Aorta (tissue), 5 donors: ENCODE data around the gene SLC25A51. TPM values are rescaled to one million over a fixed set of nuclear protein-coding genes. Genes with fewer than 3 reads are reported as not detected.
"Not testable (repeated sequence)": the region's sequence is repeated elsewhere in the genome, so short reads cannot be mapped to it uniquely, and the experiment has no call there.

Experiments
- ATAC-seq: fragments of 200-7000 bp; cut with Tn5 transposase; one replicate; pipeline ENCODE4 v1.9.1; 2022; ENCODE audit warnings: moderate library complexity; ENCODE audit not compliant: low FRiP score
- DNase-seq, 2 donors: peaks; one replicate each; pipeline ENCODE4 v3.0.0-alpha.2; 2020
- H3K27ac ChIP-seq, 2 donors: one replicate each; pipeline ENCODE4 v1.5.1; 2013; ENCODE audit warnings: low read length in 2 of 2, mild to moderate bottlenecking in 2 of 2, moderate library complexity in 2 of 2, control low read depth in 1 of 2, inconsistent platforms in 1 of 2, low read depth in 1 of 2
- H3K27me3 ChIP-seq, 2 donors: one replicate each; pipeline ENCODE4 v1.6.1; 2013; ENCODE audit warnings: control low read depth in 1 of 2, low read length in 1 of 2, mild to moderate bottlenecking in 1 of 2, moderate library complexity in 1 of 2; ENCODE audit not compliant: insufficient read depth in 2 of 2, control insufficient read depth in 1 of 2
- H3K36me3 ChIP-seq, 2 donors: one replicate each; pipeline ENCODE4 v1.6.1; 2013; ENCODE audit warnings: control low read depth in 1 of 2, low read length in 1 of 2, mild to moderate bottlenecking in 1 of 2; ENCODE audit not compliant: insufficient read depth in 2 of 2, control insufficient read depth in 1 of 2
- H3K4me1 ChIP-seq, 2 donors: one replicate each; pipeline ENCODE4 v1.6.1; 2013; ENCODE audit warnings: low read length in 2 of 2, control low read depth in 1 of 2, mild to moderate bottlenecking in 1 of 2, moderate library complexity in 1 of 2; ENCODE audit not compliant: insufficient read depth in 2 of 2, control insufficient read depth in 1 of 2
- H3K4me3 ChIP-seq, 2 donors: one replicate each; pipeline ENCODE4 v1.5.1; 2013; ENCODE audit warnings: low read length in 2 of 2, control low read depth in 1 of 2, mild to moderate bottlenecking in 1 of 2
- H3K9me3 ChIP-seq: one replicate; pipeline ENCODE4 v1.6.1; 2013; ENCODE audit warnings: mild to moderate bottlenecking, low read length; ENCODE audit not compliant: control insufficient read depth
- WGBS, 2 donors: extraction: QIAGEN DNeasy Blood & Tissue Kit; methylation state at CpG; one replicate each; pipeline ENCODE4 v1.1.7; 2013; 5-methylcytosine and 5-hydroxymethylcytosine counted together
- intact Hi-C, 2 donors: fragments of 100-400 bp; cut with DNase I; formaldehyde crosslinking; loops; one replicate each; pipeline versions ENCODE4 v1.14.2 to v1.15.0; 2022
- polyA plus RNA-seq, 2 donors: library from polyadenylated mRNA; stranded (reverse); fragments of 200-250 nt; gene quantifications; one replicate each; pipeline ENCODE4 v1.2.3, GENCODE V29; 2013
- total RNA-seq, 2 donors: library from RNA; stranded (reverse); fragmentation: NEBNext Ultra II Directional; extraction: Animal tissue kit (Norgen Biotek cat#: 25700); gene quantifications; one replicate each; pipeline ENCODE4 v1.2.1, GENCODE V29; 2021
- donor health status: healthy with polysubstance abuse.
- donor health status: Bipolar disorder and iron deficiency.
- donor health status: DM: no; HTN: no; CAD: no.
- donor health status: DM: no; HTN: no; CAD: no.
- donor health status: DM: yes; HTN: yes; CAD: no.

Gene SLC25A51
- total and polyA plus RNA-seq, 4 donors = 4.8 to 24.3 (median 14.8) TPM

DNA sequence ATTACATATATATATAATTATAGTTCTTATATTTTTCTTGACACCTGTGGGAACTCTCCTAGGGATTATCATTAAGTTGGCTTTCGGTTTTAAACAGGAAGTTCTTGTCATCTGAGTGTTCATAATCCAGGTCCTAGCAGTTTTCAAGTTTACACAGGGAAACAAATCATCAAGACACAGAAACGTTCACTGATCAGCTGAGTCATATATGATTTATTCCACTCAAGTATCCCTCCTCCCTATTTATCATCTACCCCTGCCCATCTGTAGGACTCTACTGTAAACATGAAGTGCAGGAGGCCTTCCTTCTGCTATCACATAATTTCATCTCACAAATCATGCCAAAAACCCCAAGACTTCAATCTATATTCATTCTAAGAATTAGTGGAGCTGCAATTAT is 6.3 kb downstream of the SLC25A51 start:
- Histone ChIP-seq H3K4me1 (peaks cover 0 to under 1% of the 10 kb centered on the region in 2 donors), H3K4me3 (no peak overlapping the region), H3K27me3 (no peaks in the 10 kb centered on the region), H3K27ac (no peak overlapping the region), H3K36me3 (peaks cover 0 to 5% of the 10 kb centered on the region in 2 donors), H3K9me3 (no peaks in the 10 kb centered on the region)
- ATAC-seq (no peak), DNase-seq (no peak)
- 52 to 53% methylated on average over 2 of the region's 2 CpGs for WGBS, 2 donors
- intact Hi-C loops = no loop called here

DNA sequence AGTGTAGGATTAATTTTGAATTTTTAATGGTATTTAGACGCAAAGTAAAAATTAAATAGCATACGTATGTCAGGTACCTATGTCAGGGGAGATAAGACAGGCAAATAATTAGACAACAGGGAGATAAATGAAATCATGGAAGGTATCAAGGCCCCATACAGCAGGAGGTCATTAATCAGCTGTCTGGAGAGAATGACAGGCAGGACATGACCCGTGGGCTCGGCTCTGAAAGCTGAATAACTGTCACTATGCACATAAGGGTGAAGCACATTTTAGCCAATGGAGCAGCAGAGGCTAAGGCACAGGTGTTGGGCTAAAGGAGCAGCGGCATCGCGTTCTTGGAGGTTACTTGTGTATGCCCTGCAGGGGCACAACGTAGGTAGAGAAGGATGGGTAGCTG is 11.9 kb downstream of the SLC25A51 start:
- H3K4me1 ChIP-seq = peaks cover 0 to 7% of the 10 kb centered on the region in 2 donors
- H3K36me3 ChIP-seq = peaks cover 2 to 6% of the 10 kb centered on the region in 2 donors
- no peak overlapping the region for H3K27ac ChIP-seq
- DNase-seq (no peak), ATAC-seq (no peak)
- WGBS, 2 donors = 85 to 87% methylated on average over 8 of the region's 8 CpGs
- intact Hi-C loops = no loop called here
- H3K9me3 ChIP-seq = no peaks in the 10 kb centered on the region
- H3K4me3 ChIP-seq = no peak overlapping the region
- no peaks in the 10 kb centered on the region for H3K27me3 ChIP-seq

DNA sequence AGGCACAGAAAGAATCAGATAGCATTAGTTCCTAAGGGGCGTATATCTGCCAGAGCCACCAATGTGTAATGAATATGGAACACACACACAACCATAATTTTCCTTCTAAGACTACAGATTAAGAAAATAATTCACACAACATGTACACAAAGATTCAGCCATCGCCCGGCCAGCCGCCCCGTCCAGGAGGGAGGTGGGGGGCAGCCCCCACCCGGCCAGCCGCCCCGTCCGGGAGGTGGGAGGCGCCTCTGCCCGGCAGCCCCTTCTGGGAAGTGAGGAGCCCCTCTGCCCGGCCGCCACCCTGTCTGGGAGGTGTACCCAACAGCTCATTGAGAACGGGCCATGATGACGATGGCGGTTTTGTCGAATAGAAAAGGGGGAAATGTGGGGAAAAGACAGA is 12.9 kb downstream of the SLC25A51 start:
- H3K27me3 ChIP-seq, H3K27ac ChIP-seq, H3K4me1 ChIP-seq, H3K36me3 ChIP-seq, DNase-seq, H3K4me3 ChIP-seq, ATAC-seq, intact Hi-C loops, H3K9me3 ChIP-seq: not testable (repeated sequence)
- WGBS, 2 donors = 88 to 93% methylated on average over 13 to 16 of the region's 17 CpGs

DNA sequence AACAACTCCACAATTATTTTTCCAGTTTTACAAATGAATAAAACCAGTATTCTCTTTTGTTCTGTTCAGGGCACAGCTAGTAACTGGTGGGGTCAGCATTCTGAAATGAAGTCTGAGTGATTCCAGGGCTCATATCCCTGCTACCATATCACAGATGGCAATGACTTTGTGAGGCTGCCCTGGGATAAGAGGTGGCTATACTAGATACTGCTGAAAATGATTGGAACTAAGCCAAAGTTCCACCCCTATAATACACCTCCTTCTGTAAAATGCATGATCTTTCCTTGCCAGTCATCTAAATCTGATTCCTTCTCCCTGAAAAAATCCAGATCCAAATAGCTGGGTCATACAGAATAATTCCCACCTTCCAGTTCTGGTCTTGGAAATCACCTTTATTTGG is 14.4 kb downstream of the SLC25A51 start:
- Histone ChIP-seq H3K27ac (no peak overlapping the region), H3K4me3 (no peak overlapping the region), H3K27me3 (no peaks in the 10 kb centered on the region), H3K9me3 (no peaks in the 10 kb centered on the region), H3K4me1 (peaks cover 0 to 7% of the 10 kb centered on the region in 2 donors), H3K36me3 (peaks cover 1 to 2% of the 10 kb centered on the region in 2 donors)
- intact Hi-C loops = no loop called here
- no peak for ATAC-seq
- DNase-seq = no peak

DNA sequence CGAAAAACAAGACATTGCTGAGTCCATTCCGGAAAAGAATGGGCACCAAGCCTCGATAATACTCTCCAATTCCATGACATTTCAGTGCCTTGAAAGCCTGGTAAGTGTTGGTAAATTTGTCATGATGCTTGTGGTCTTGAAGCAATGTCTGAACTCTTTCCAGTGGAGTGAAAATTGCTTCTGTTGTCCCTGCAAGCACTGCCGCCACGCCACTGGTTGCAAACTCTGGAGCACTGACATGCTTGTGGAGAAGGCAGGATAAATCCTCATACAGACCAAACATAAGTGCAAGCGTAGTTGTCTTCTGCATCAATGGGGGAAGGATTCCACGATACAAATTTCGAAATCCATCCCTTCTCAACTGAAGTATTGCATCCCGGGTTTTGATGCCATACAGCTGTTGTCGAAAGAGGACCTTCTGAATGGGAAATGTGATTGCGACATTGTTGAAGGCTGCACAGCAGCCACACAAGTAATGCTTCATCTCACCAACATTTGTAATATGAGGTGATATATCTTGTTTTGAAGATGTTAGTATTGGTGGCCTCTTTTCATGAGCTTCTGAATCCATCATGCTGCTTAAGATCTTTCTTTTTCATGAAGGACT is 15.8 kb downstream of the SLC25A51 start:
- ATAC-seq, DNase-seq, H3K9me3 ChIP-seq, H3K27me3 ChIP-seq, H3K36me3 ChIP-seq, H3K4me3 ChIP-seq, H3K4me1 ChIP-seq, H3K27ac ChIP-seq, intact Hi-C loops: not testable (repeated sequence)
- 95 to 97% methylated on average over 10 to 11 of the region's 11 CpGs for WGBS, 2 donors

DNA sequence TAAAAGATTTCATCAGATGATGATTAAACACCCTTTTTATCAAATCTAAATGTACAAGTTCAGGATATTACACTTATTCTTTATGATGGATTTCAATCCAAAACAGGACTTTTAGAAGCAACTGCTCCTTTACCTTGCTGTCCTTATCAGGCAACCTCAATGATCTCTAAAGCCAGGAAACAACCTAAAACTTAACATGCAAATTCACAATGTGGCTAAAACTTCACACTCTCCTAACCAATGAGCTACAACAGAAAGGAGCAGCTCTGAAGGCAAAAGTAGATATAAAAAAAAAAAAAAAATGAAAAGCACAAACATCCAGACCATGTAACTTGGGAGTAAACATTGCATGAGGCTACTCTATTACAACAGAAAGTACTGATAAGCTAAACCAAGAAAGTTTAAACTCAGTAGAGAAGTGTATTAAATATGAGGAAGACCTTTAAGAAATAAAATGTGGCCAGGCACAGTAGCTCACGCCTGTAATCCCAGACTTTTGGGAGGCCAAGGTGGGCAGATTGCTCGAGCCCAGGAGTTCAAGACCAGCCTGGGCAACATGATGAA is 22.9 kb downstream of the SLC25A51 start:
- no peaks in the 10 kb centered on the region for H3K4me1 ChIP-seq
- ATAC-seq (no peak), DNase-seq (no peak)
- no peaks in the 10 kb centered on the region for H3K9me3 ChIP-seq
- H3K36me3 ChIP-seq = peaks cover 2 to 4% of the 10 kb centered on the region in 2 donors
- H3K27me3 ChIP-seq = no peaks in the 10 kb centered on the region
- H3K4me3 ChIP-seq = no peak overlapping the region
- intact Hi-C loops = no loop called here
- H3K27ac ChIP-seq = no peak overlapping the region
- WGBS, 2 donors = 94% methylated on average over 2 of the region's 2 CpGs

DNA sequence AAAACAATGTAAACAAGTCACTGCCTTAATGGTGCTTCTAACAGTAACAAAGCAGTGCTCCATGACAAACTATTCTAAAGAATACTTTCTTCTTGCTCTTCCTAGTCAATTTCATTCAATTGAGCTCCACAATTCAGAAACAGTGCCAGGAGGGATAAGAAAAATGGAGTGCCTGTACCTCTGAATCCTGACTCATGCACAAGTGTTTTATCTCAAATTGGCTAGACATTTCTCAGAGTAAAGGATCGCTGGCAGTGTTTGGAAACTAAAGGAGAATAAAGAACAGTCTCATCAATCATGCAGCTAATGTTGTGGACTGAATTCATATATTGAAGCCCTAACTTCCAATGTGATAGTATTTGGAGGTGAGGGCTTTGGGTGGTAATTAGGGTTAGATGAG is 27.6 kb downstream of the SLC25A51 start:
- DNase-seq (no peak), ATAC-seq (no peak)
- H3K4me3 ChIP-seq = no peak overlapping the region
- no peaks in the 10 kb centered on the region for H3K27me3 ChIP-seq
- H3K9me3 ChIP-seq = no peaks in the 10 kb centered on the region
- peaks cover 2 to 6% of the 10 kb centered on the region in 2 donors for H3K36me3 ChIP-seq
- WGBS, 2 donors = 66 to 67% methylated on average over 1 of the region's 1 CpG
- intact Hi-C loops = no loop called here
- no peaks in the 10 kb centered on the region for H3K4me1 ChIP-seq
- no peak overlapping the region for H3K27ac ChIP-seq

DNA sequence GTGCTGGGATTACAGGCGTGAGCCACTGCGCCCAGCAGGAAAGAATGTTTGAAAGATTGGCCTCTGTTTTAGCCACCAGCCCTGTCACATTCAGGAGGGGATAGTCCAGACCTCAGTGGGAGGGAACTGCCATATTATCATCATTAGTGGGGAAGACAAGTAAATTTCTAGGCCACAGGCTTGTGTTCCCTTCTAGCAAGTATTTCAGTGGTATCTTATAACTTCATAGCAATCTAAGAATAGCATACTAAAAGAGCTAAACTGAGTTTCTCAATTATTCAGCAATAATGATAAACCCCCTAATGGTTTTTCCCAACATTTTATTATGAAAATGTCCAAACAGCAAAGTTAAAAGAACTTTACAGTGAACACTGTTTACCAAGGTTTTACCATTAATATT is 30.0 kb downstream of the SLC25A51 start:
- Histone ChIP-seq H3K27ac (no peak overlapping the region), H3K36me3 (peaks cover under 1 to 6% of the 10 kb centered on the region in 2 donors), H3K4me1 (no peaks in the 10 kb centered on the region), H3K4me3 (no peak overlapping the region), H3K27me3 (no peaks in the 10 kb centered on the region), H3K9me3 (no peaks in the 10 kb centered on the region)
- ATAC-seq = no peak
- no peak for DNase-seq
- intact Hi-C loops = no loop called here
- WGBS, 2 donors = 91 to 97% methylated on average over 2 of the region's 2 CpGs

DNA sequence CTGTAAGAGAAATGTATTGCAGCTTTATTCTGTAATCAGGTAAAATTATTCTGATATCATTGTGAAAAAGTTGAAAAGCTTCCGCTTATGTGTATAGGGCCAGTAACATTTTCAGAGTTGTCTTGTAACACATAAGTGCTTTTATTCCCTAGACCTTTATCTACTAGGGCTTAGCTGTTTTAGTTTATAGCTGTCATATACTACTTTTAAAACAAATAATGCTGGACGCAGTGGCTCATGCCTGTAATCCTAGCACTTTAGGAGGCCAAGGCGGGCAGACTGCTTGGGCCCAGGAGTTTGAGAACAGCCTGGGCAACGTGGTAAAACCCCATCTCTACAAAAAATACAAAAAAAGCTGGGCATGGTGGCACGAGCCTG is 33.1 kb downstream of the SLC25A51 start:
- intact Hi-C loops = no loop called here
- Histone ChIP-seq H3K4me1 (no peaks in the 10 kb centered on the region), H3K36me3 (peaks cover 0 to 2% of the 10 kb centered on the region in 2 donors), H3K27ac (no peak overlapping the region), H3K9me3 (no peaks in the 10 kb centered on the region), H3K27me3 (no peaks in the 10 kb centered on the region), H3K4me3 (no peak overlapping the region)
- ATAC-seq (no peak), DNase-seq (no peak)
- 65 to 76% methylated on average over 5 of the region's 5 CpGs for WGBS, 2 donors
